Measurements from ENCODE around the gene LAMC1. TPM values are rescaled to one million over a fixed set of nuclear protein-coding genes. Genes with fewer than 3 reads are reported as not detected.

Gene LAMC1
- polyA plus RNA-seq, 2 donors: 7.0 to 17.6 TPM

GRCh38 chr1:183089025-183089639 lies 65.9 kb downstream of the LAMC1 start:
- 70 to 75% methylated on average over 3 of the region's 3 CpGs for WGBS, 2 donors
- Histone ChIP-seq H3K9me3 (ENCODE audit: control insufficient read depth in 2 of 2, insufficient read depth in 1 of 2, low read depth in 1 of 2, low read length in 1 of 2) (no peaks in the 10 kb centered on the region), H3K27me3 (ENCODE audit: control insufficient read depth in 1 of 2, insufficient read depth in 2 of 2, low read length in 2 of 2) (no peaks in the 10 kb centered on the region), H3K36me3 (ENCODE audit: control insufficient read depth in 2 of 2, insufficient read depth in 2 of 2, low read length in 1 of 2) (no peaks in the 10 kb centered on the region), H3K4me3 (ENCODE audit: low read depth in 1 of 2, low read length in 2 of 2) (no peak overlapping the region), H3K27ac (ENCODE audit: low read depth in 2 of 2, low read length in 1 of 2) (no peak overlapping the region), H3K4me1 (ENCODE audit: control insufficient read depth in 2 of 2, insufficient read depth in 2 of 2, low read length in 1 of 2) (no peaks in the 10 kb centered on the region)

GRCh38 chr1:183090391-183091006 lies 67.3 kb downstream of the LAMC1 start:
- H3K4me1 ChIP-seq (ENCODE audit: control insufficient read depth in 2 of 2, insufficient read depth in 2 of 2, low read length in 1 of 2): no peaks in the 10 kb centered on the region
- WGBS, 2 donors: 50 to 55% methylated on average over 5 of the region's 5 CpGs
- H3K9me3 ChIP-seq (ENCODE audit: control insufficient read depth in 2 of 2, insufficient read depth in 1 of 2, low read depth in 1 of 2, low read length in 1 of 2): no peaks in the 10 kb centered on the region
- no peaks in the 10 kb centered on the region for H3K36me3 ChIP-seq (ENCODE audit: control insufficient read depth in 2 of 2, insufficient read depth in 2 of 2, low read length in 1 of 2)
- no peaks in the 10 kb centered on the region for H3K27me3 ChIP-seq (ENCODE audit: control insufficient read depth in 1 of 2, insufficient read depth in 2 of 2, low read length in 2 of 2)
- H3K27ac ChIP-seq (ENCODE audit: low read depth in 2 of 2, low read length in 1 of 2): peak overlapping the region in 1 of 2 donors; percentile 42
- H3K4me3 ChIP-seq (ENCODE audit: low read depth in 1 of 2, low read length in 2 of 2): no peak overlapping the region

GRCh38 chr1:183091181-183091580 lies 68.0 kb downstream of the LAMC1 start:
- no peak overlapping the region for H3K27ac ChIP-seq (ENCODE audit: low read depth in 2 of 2, low read length in 1 of 2)
- no peaks in the 10 kb centered on the region for H3K4me1 ChIP-seq (ENCODE audit: control insufficient read depth in 2 of 2, insufficient read depth in 2 of 2, low read length in 1 of 2)
- H3K9me3 ChIP-seq (ENCODE audit: control insufficient read depth in 2 of 2, insufficient read depth in 1 of 2, low read depth in 1 of 2, low read length in 1 of 2): no peaks in the 10 kb centered on the region
- H3K36me3 ChIP-seq (ENCODE audit: control insufficient read depth in 2 of 2, insufficient read depth in 2 of 2, low read length in 1 of 2): no peaks in the 10 kb centered on the region
- H3K4me3 ChIP-seq (ENCODE audit: low read depth in 1 of 2, low read length in 2 of 2): no peak overlapping the region
- no peaks in the 10 kb centered on the region for H3K27me3 ChIP-seq (ENCODE audit: control insufficient read depth in 1 of 2, insufficient read depth in 2 of 2, low read length in 2 of 2)
- 65 to 66% methylated on average over 2 of the region's 2 CpGs for WGBS, 2 donors

GRCh38 chr1:183092350-183092749 lies 69.1 kb downstream of the LAMC1 start:
- Histone ChIP-seq H3K4me3 (ENCODE audit: low read depth in 1 of 2, low read length in 2 of 2) (no peak overlapping the region), H3K9me3 (ENCODE audit: control insufficient read depth in 2 of 2, insufficient read depth in 1 of 2, low read depth in 1 of 2, low read length in 1 of 2) (no peaks in the 10 kb centered on the region), H3K27ac (ENCODE audit: low read depth in 2 of 2, low read length in 1 of 2) (no peak overlapping the region), H3K36me3 (ENCODE audit: control insufficient read depth in 2 of 2, insufficient read depth in 2 of 2, low read length in 1 of 2) (no peaks in the 10 kb centered on the region), H3K27me3 (ENCODE audit: control insufficient read depth in 1 of 2, insufficient read depth in 2 of 2, low read length in 2 of 2) (no peaks in the 10 kb centered on the region), H3K4me1 (ENCODE audit: control insufficient read depth in 2 of 2, insufficient read depth in 2 of 2, low read length in 1 of 2) (no peaks in the 10 kb centered on the region)
- 86 to 90% methylated on average over 2 of the region's 2 CpGs for WGBS, 2 donors

- H3K4me1 ChIP-seq (ENCODE audit: control insufficient read depth in 2 of 2, insufficient read depth in 2 of 2, low read length in 1 of 2): no peaks in the 10 kb centered on the region
Observed at GRCh38 chr1:183093066-183093668, 69.9 kb downstream of the LAMC1 start.

GRCh38 chr1:183093786-183094298 lies 70.6 kb downstream of the LAMC1 start:
- H3K4me3 ChIP-seq (ENCODE audit: low read depth in 1 of 2, low read length in 2 of 2): no peak overlapping the region
- no peaks in the 10 kb centered on the region for H3K9me3 ChIP-seq (ENCODE audit: control insufficient read depth in 2 of 2, insufficient read depth in 1 of 2, low read depth in 1 of 2, low read length in 1 of 2)
- no peaks in the 10 kb centered on the region for H3K36me3 ChIP-seq (ENCODE audit: control insufficient read depth in 2 of 2, insufficient read depth in 2 of 2, low read length in 1 of 2)
- 42 to 53% methylated on average over 1 of the region's 1 CpG for WGBS, 2 donors
- H3K27ac ChIP-seq (ENCODE audit: low read depth in 2 of 2, low read length in 1 of 2): no peak overlapping the region
- no peaks in the 10 kb centered on the region for H3K4me1 ChIP-seq (ENCODE audit: control insufficient read depth in 2 of 2, insufficient read depth in 2 of 2, low read length in 1 of 2)
- no peaks in the 10 kb centered on the region for H3K27me3 ChIP-seq (ENCODE audit: control insufficient read depth in 1 of 2, insufficient read depth in 2 of 2, low read length in 2 of 2)

More at GRCh38 chr1:183093066-183093668, 69.9 kb downstream of the LAMC1 start:
- H3K36me3 ChIP-seq (ENCODE audit: control insufficient read depth in 2 of 2, insufficient read depth in 2 of 2, low read length in 1 of 2): no peaks in the 10 kb centered on the region
- no peaks in the 10 kb centered on the region for H3K9me3 ChIP-seq (ENCODE audit: control insufficient read depth in 2 of 2, insufficient read depth in 1 of 2, low read depth in 1 of 2, low read length in 1 of 2)
- no peaks in the 10 kb centered on the region for H3K27me3 ChIP-seq (ENCODE audit: control insufficient read depth in 1 of 2, insufficient read depth in 2 of 2, low read length in 2 of 2)
- H3K27ac ChIP-seq (ENCODE audit: low read depth in 2 of 2, low read length in 1 of 2): no peak overlapping the region
- WGBS, 2 donors: 70 to 88% methylated on average over 3 of the region's 3 CpGs
- H3K4me3 ChIP-seq (ENCODE audit: low read depth in 1 of 2, low read length in 2 of 2): no peak overlapping the region

GRCh38 chr1:183094351-183094750 lies 71.1 kb downstream of the LAMC1 start:
- no peak overlapping the region for H3K4me3 ChIP-seq (ENCODE audit: low read depth in 1 of 2, low read length in 2 of 2)
- H3K27me3 ChIP-seq (ENCODE audit: control insufficient read depth in 1 of 2, insufficient read depth in 2 of 2, low read length in 2 of 2): no peaks in the 10 kb centered on the region
- H3K36me3 ChIP-seq (ENCODE audit: control insufficient read depth in 2 of 2, insufficient read depth in 2 of 2, low read length in 1 of 2): no peaks in the 10 kb centered on the region
- no peaks in the 10 kb centered on the region for H3K9me3 ChIP-seq (ENCODE audit: control insufficient read depth in 2 of 2, insufficient read depth in 1 of 2, low read depth in 1 of 2, low read length in 1 of 2)
- no peaks in the 10 kb centered on the region for H3K4me1 ChIP-seq (ENCODE audit: control insufficient read depth in 2 of 2, insufficient read depth in 2 of 2, low read length in 1 of 2)
- no peak overlapping the region for H3K27ac ChIP-seq (ENCODE audit: low read depth in 2 of 2, low read length in 1 of 2)
- WGBS, 2 donors: 30 to 59% methylated on average over 2 of the region's 2 CpGs

GRCh38 chr1:183096351-183096750 lies 73.1 kb downstream of the LAMC1 start:
- no peak overlapping the region for H3K4me3 ChIP-seq (ENCODE audit: low read depth in 1 of 2, low read length in 2 of 2)
- 89 to 90% methylated on average over 2 of the region's 2 CpGs for WGBS, 2 donors
- no peak overlapping the region for H3K27ac ChIP-seq (ENCODE audit: low read depth in 2 of 2, low read length in 1 of 2)
- no peaks in the 10 kb centered on the region for H3K4me1 ChIP-seq (ENCODE audit: control insufficient read depth in 2 of 2, insufficient read depth in 2 of 2, low read length in 1 of 2)
- H3K36me3 ChIP-seq (ENCODE audit: control insufficient read depth in 2 of 2, insufficient read depth in 2 of 2, low read length in 1 of 2): no peaks in the 10 kb centered on the region
- H3K9me3 ChIP-seq (ENCODE audit: control insufficient read depth in 2 of 2, insufficient read depth in 1 of 2, low read depth in 1 of 2, low read length in 1 of 2): no peaks in the 10 kb centered on the region
- no peaks in the 10 kb centered on the region for H3K27me3 ChIP-seq (ENCODE audit: control insufficient read depth in 1 of 2, insufficient read depth in 2 of 2, low read length in 2 of 2)

- Histone ChIP-seq H3K4me3 (ENCODE audit: low read depth in 1 of 2, low read length in 2 of 2) (no peak overlapping the region), H3K36me3 (ENCODE audit: control insufficient read depth in 2 of 2, insufficient read depth in 2 of 2, low read length in 1 of 2) (no peaks in the 10 kb centered on the region), H3K9me3 (ENCODE audit: control insufficient read depth in 2 of 2, insufficient read depth in 1 of 2, low read depth in 1 of 2, low read length in 1 of 2) (no peaks in the 10 kb centered on the region), H3K27ac (ENCODE audit: low read depth in 2 of 2, low read length in 1 of 2) (no peak overlapping the region), H3K27me3 (ENCODE audit: control insufficient read depth in 1 of 2, insufficient read depth in 2 of 2, low read length in 2 of 2) (no peaks in the 10 kb centered on the region), H3K4me1 (ENCODE audit: control insufficient read depth in 2 of 2, insufficient read depth in 2 of 2, low read length in 1 of 2) (peaks cover 0 to 1% of the 10 kb centered on the region in 2 donors)
- WGBS, 2 donors: 52 to 55% methylated on average over 3 of the region's 3 CpGs
Observed at GRCh38 chr1:183096894-183097293, 73.7 kb downstream of the LAMC1 start.

Measured in esophagus (tissue), 2 donors.